Sigmoid colon (tissue), 4 donors: ENCODE results near the gene CYGB.

Source experiments
- CTCF ChIP-seq, 4 experiments: fragments of 450-650 bp in 3 of 4; fragments of 200-600 bp in 1 of 4; IDR thresholded peaks; one replicate each; pipeline ENCODE4 v1.5.1; 2016 to 2019; ENCODE audit warnings: antibody characterized with exemption in 4 of 4, mild to moderate bottlenecking in 3 of 4, moderate library complexity in 2 of 4
- POLR2AphosphoS5 ChIP-seq, 4 donors: sonication (generic); formaldehyde crosslinking; IDR thresholded peaks; one replicate each; pipeline ENCODE4 v1.6.1; 2017; ENCODE audit warnings: antibody characterized with exemption in 4 of 4

DNA sequence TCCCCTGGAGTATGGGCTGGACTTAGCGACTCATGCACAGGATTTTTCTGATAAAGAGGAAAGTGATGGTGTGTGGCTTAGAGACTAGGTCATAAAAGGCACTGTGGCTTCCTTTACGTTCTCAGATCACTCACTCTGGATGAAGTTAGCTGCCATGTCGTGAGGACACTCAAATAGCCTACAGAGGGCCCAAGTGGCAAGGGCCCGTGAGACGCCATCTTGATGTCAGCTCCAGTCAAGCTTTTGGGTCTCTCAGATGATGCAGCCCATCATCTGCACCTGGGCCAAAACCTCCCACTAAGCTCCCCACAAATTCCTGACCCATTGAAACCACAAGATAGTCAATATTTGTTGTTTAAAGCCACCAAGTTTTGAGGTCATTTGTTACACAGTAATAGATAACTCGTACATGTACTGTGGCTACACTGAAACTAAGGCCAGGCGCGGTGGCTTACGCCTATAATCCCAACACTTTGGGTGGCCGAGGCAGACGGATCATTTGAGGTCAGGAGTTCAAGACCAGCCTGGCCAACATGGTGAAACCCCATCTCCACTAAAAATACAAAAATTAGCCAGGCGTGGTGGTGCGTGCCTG lies 33.5 kb upstream of the CYGB start:
- TF ChIP-seq CTCF (IDR thresholded peaks at IDR 0.05): no peak
- no peak for TF ChIP-seq POLR2AphosphoS5 (IDR thresholded peaks at IDR 0.05)
